AG09319 (cell line): Measurements from ENCODE around the gene CCL19.

Source experiments
- DNase-seq: peaks from one replicate; pipeline ENCODE4 v3.0.0-alpha.2; 2010; ENCODE audit warnings: low read depth; ENCODE audit errors: extremely low read depth
- CTCF ChIP-seq: IDR thresholded peaks from 2 replicates; pipeline ENCODE4 v1.5.1; 2011; ENCODE audit warnings: low read depth, mild to moderate bottlenecking, inconsistent platforms, low read length, moderate library complexity

The CCL19 gene

DNA sequence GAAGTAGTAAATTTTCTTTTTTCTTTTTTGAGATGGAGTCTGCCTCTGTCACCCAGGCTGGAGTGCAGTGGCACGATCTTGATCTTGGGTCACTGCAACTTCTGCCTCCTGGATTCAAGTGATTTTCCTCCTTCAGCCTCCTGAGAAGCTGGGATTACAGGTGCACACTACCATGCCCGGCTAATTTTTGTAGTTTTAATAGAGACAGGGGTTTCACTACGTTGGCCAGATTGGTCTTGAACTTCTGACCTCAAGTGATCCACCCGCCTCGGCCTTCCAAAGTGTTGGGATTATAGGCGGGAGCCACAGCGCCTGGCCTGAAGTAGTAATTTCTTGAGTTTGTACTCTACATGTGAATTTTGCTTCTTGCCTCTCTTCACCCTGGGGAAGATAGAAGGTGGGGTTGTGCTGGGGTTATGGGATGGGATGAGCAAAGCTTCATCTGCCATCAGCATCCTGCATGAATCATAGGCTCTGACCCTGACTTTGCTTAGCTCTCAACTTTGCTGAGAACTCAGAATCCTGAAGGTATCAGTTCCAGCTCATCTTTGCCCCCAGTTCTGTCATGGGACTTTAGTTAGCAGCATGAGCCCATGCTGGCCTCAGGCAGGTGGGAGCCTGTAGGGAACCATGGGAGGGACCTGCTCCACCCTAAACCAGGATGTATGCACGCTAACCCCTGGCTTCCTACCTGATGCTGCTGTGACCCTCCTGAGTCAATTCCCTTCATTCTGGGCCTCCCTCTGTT lies 28.1 kb upstream of the CCL19 start:
- no peak for TF ChIP-seq CTCF
- DNase-seq: no peak

DNA sequence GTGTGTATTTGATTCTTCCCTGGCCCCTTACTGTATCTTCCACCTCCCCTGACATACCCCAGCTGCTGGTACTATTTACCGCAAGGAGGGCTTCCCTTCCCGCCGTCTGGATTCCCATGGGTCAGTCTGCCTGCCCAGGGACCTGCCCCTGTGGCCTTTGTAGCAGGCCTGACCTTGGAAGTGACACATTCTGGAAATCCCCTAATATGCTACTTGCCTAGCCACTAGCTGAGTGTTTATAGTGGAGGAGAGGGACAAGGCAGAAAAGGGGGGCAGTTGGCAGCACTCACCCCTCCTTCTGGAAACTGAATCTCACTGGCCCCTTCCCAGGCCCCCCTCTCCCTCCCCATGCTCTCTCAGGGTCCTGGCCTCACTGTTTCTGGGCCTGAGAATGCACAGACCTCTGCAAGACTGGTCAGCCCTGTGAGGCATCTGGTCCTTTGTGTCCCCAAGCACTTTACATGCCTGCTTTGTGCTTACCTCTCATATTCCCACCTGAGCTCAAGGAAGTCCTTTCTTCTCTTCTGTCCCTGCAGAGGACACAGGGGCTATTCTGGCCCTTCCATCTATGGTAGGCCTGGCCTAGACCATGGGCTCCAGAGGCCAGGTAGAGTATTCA lies 27.0 kb upstream of the CCL19 start:
- no peak for TF ChIP-seq CTCF
- DNase-seq: no peak

- no peak for TF ChIP-seq CTCF
- DNase-seq: no peak
Measured at GRCh38 chr9:34716711-34717110, 25.6 kb upstream of the CCL19 start.

DNA sequence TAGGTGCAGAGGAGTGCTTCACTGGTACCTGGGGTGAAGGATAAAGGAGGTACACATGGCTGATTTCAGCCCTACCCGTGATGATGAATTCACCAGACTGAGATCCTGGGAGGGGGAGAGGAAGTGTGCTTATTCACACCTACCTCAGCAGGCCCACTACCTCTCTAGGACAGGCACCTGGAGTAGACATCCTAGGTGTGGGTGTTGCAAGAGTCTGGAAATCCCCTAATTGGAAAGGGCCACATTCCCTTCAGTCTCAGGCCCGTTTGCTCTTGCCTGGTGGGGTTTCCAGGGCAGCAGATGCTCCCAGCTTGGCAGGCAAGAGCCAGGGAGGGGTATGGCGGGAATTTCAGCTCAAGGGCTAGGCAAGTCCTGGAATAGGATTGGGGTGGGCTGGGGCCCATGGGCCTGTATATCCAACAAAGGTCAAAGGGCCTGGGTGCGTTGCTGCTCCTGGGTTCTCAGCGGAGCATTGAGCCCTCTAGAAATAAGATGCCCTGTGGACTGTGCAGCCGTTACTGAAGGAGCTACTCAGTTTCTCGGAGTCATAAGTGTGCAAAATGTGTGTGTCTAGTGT lies 24.7 kb upstream of the CCL19 start:
- no peak for TF ChIP-seq CTCF
- no peak for DNase-seq

DNA sequence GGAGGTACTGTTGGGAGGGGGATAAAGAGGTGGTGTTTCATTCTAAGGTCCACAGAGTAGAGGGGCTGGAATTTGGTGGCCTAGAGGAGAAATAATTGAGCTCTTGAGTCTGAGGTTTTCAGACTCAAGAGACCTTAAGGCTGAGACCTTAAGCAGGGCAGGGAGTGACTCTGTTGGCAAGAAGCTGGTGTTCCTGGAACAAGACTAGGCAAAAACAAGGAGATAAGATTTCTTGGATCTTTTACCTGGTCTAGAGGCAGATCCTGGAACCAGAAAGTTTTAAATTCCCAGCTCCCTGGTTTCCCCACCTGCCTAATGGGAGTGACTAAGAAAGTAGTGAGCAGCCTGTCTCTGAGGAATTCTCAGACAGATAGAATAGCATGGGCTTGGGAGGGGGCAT lies 22.9 kb upstream of the CCL19 start:
- no peak for DNase-seq
- no peak for TF ChIP-seq CTCF

GRCh38 chr9:34712140-34712539 lies 21.1 kb upstream of the CCL19 start:
- no peak for TF ChIP-seq CTCF
- no peak for DNase-seq

DNA sequence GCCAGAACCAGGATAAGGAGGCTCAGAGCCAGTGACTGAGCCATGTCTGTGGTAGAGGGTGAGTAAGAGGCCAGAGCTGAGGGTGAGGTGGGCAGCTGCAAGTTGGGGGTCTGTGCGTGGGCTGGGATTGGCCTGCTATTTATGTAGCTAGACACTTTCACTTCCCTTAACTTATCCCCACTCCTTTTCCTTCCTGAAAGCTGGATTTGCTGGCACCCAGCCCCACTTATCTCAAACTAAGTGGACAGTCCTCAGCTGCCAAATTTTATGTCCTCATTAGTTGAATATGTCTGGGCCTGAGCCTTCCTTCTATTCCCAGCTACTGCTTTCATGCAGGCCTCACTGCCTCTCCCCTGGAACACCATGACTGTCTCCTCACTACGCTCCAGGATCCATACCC lies 18.9 kb upstream of the CCL19 start, which contains the start of gene CCL21:
CCL21 (minus strand) TSS at position 114 of the 400 bp plus-strand sequence; CDS start at position 44, 70 bp downstream.
- no peak for TF ChIP-seq CTCF
- no peak for DNase-seq
